Neural cell (in vitro differentiated cells): ENCODE data around the gene SOCS6.

Experiments
- EP300 ChIP-seq: fragments of 450-650 bp; conservative IDR thresholded peaks from 2 replicates; pipeline ENCODE4 v1.6.1; 2014; ENCODE audit warnings: antibody characterized with exemption, mild to moderate bottlenecking, moderate library complexity; ENCODE audit not compliant: poor library complexity, severe bottlenecking
- EZH2 ChIP-seq: fragments of 200-600, 300-800 bp; shearing (Covaris generic), sonication (generic); IDR thresholded peaks from 2 replicates; pipeline ENCODE4 v1.6.1; 2014; ENCODE audit warnings: antibody characterized with exemption, low read length, borderline replicate concordance, mild to moderate bottlenecking; ENCODE audit not compliant: insufficient read depth, poor library complexity, severe bottlenecking
- MXI1 ChIP-seq: fragments of 450-650 bp; conservative IDR thresholded peaks from 2 replicates; pipeline ENCODE4 v1.6.1; 2014; ENCODE audit warnings: antibody characterized with exemption, mild to moderate bottlenecking; ENCODE audit not compliant: poor library complexity, severe bottlenecking
- POLR2AphosphoS5 ChIP-seq: IDR thresholded peaks from 2 replicates; pipeline ENCODE4 v1.6.1; 2012
- RAD21 ChIP-seq: fragments of 450-650 bp; conservative IDR thresholded peaks from 2 replicates; pipeline ENCODE4 v1.6.1; 2014; ENCODE audit warnings: antibody characterized with exemption, mild to moderate bottlenecking, moderate library complexity
- TAF1 ChIP-seq: IDR thresholded peaks from 2 replicates; pipeline ENCODE4 v1.6.1; 2012; ENCODE audit warnings: low read depth
- TF ChIP-seq, protein P1 (sequence below): fragments of 450-650 bp; IDR thresholded peaks from 2 replicates; pipeline ENCODE4 v1.5.1; 2014; ENCODE audit warnings: antibody characterized with exemption, mild to moderate bottlenecking, moderate library complexity; ENCODE audit not compliant: poor library complexity, severe bottlenecking
- TF ChIP-seq, protein P2 (sequence below): IDR thresholded peaks from 2 replicates; pipeline ENCODE4 v1.6.1; 2012; ENCODE audit warnings: borderline replicate concordance

DNA sequence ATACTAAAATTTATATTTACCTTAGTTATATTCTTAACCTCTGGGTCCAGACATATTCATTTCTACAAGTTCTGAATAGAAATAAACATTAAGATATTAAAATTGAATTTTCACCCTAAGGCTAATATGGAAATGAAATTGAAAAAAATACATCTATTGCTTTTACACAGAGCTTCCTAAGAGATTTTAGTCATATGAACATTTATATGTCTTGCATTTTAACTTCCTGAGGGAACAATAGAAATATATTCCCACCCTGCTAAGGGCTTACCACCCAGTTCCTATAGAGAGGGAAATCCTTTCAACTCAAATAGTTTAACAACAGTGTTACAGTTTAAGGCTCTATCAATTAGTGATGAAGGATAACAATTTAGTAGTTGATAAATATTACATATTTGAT, 60.5 kb downstream of the SOCS6 start:
- TF ChIP-seq, protein P1, sequence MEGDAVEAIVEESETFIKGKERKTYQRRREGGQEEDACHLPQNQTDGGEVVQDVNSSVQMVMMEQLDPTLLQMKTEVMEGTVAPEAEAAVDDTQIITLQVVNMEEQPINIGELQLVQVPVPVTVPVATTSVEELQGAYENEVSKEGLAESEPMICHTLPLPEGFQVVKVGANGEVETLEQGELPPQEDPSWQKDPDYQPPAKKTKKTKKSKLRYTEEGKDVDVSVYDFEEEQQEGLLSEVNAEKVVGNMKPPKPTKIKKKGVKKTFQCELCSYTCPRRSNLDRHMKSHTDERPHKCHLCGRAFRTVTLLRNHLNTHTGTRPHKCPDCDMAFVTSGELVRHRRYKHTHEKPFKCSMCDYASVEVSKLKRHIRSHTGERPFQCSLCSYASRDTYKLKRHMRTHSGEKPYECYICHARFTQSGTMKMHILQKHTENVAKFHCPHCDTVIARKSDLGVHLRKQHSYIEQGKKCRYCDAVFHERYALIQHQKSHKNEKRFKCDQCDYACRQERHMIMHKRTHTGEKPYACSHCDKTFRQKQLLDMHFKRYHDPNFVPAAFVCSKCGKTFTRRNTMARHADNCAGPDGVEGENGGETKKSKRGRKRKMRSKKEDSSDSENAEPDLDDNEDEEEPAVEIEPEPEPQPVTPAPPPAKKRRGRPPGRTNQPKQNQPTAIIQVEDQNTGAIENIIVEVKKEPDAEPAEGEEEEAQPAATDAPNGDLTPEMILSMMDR, result no peak
- no peak for TF ChIP-seq EP300
- no peak for TF ChIP-seq POLR2AphosphoS5
- TF ChIP-seq, protein P2, sequence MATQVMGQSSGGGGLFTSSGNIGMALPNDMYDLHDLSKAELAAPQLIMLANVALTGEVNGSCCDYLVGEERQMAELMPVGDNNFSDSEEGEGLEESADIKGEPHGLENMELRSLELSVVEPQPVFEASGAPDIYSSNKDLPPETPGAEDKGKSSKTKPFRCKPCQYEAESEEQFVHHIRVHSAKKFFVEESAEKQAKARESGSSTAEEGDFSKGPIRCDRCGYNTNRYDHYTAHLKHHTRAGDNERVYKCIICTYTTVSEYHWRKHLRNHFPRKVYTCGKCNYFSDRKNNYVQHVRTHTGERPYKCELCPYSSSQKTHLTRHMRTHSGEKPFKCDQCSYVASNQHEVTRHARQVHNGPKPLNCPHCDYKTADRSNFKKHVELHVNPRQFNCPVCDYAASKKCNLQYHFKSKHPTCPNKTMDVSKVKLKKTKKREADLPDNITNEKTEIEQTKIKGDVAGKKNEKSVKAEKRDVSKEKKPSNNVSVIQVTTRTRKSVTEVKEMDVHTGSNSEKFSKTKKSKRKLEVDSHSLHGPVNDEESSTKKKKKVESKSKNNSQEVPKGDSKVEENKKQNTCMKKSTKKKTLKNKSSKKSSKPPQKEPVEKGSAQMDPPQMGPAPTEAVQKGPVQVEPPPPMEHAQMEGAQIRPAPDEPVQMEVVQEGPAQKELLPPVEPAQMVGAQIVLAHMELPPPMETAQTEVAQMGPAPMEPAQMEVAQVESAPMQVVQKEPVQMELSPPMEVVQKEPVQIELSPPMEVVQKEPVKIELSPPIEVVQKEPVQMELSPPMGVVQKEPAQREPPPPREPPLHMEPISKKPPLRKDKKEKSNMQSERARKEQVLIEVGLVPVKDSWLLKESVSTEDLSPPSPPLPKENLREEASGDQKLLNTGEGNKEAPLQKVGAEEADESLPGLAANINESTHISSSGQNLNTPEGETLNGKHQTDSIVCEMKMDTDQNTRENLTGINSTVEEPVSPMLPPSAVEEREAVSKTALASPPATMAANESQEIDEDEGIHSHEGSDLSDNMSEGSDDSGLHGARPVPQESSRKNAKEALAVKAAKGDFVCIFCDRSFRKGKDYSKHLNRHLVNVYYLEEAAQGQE, result no peak
- TF ChIP-seq EZH2, result no peak
- TF ChIP-seq RAD21, result no peak
- TF ChIP-seq MXI1, result no peak
- TF ChIP-seq TAF1, result no peak
